Measurements from ENCODE around the gene KIF18A.

The KIF18A gene

GRCh38 chr11:28043930-28044709, 63.8 kb downstream of the KIF18A start:
- no peak for DNase-seq (ENCODE audit: low read depth in 2 of 2)

DNA sequence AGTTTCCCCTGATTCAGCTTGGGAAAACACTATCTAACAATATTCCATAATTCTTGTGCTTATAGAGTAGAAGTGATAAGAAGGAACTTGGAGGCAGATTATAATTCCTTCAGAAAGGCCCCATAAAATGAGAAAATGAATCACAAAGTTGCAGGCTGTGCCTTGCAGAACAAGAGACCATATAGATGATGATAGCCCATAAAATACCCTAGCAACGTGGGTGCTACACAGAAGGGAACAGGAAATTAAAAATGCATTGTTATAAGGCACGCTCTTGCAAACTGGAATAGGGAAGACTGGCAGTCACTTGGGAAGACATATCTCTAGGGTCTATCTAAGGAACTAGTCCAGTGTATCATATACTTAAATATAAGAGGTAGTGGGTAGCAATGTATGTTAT, 67.6 kb downstream of the KIF18A start:
- DNase-seq (ENCODE audit: low read depth in 2 of 2) = no peak

DNA sequence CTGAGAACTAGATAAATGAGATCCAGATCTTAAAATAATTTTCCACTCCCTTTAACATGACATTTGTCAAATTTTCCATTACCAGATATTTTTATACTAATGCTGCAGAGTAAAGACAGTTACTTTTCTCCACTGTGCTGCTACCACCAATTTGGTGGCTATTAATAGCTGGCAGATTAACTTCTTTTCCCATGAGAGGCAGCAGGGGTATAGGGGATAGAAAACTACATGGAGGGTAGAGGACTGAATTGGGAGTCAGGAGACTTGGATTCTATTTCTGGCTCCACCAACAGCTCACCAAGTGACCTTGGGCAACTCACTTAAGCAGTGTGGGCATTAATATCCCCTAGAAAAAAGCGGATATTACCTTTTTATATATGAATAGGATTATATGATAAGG, 69.2 kb downstream of the KIF18A start:
- DNase-seq (ENCODE audit: low read depth in 2 of 2) = no peak

- no peak for DNase-seq (ENCODE audit: low read depth in 2 of 2)
Measured at GRCh38 chr11:28026634-28027290, 81.2 kb downstream of the KIF18A start.

GRCh38 chr11:28017816-28018215, 90.1 kb downstream of the KIF18A start:
- DNase-seq (ENCODE audit: low read depth in 2 of 2) = no peak

- DNase-seq (ENCODE audit: low read depth in 2 of 2) = no peak
Measured at GRCh38 chr11:28011813-28012212, 96.1 kb downstream of the KIF18A start.

- DNase-seq (ENCODE audit: low read depth in 2 of 2) = no peak
Measured at GRCh38 chr11:28009996-28010395, 98.0 kb downstream of the KIF18A start.

GRCh38 chr11:28009388-28009787, 98.6 kb downstream of the KIF18A start:
- no peak for DNase-seq (ENCODE audit: low read depth in 2 of 2)

- no peak for DNase-seq (ENCODE audit: low read depth in 2 of 2)
Measured at GRCh38 chr11:28003615-28004014, 104.3 kb downstream of the KIF18A start.

GRCh38 chr11:27998552-27998951, 109.4 kb downstream of the KIF18A start:
- DNase-seq (ENCODE audit: low read depth in 2 of 2) = no peak

GRCh38 chr11:27997344-27997743, 110.6 kb downstream of the KIF18A start:
- DNase-seq (ENCODE audit: low read depth in 2 of 2) = no peak

DNA sequence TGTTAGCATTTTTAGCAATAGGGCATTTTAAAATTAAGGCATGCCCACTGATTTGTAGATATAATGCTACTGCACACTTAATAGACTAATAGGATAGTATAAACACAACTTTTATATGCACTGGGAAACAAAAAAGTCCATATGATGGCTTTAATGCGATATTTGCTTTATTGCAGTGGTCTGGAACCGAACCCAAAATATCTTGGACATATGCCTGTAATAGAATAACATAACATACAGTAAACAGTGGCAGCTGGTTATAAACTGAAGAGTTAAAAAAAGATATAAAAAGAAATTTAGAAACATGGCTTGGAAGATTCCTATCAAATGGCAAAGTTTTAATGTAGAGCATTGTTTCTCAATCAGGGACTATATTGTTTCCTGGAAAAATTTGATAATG, 111.9 kb downstream of the KIF18A start:
- no peak for DNase-seq (ENCODE audit: low read depth in 2 of 2)

- DNase-seq (ENCODE audit: low read depth in 2 of 2) = no peak
Measured at GRCh38 chr11:27995083-27995482, 112.9 kb downstream of the KIF18A start.

DNA sequence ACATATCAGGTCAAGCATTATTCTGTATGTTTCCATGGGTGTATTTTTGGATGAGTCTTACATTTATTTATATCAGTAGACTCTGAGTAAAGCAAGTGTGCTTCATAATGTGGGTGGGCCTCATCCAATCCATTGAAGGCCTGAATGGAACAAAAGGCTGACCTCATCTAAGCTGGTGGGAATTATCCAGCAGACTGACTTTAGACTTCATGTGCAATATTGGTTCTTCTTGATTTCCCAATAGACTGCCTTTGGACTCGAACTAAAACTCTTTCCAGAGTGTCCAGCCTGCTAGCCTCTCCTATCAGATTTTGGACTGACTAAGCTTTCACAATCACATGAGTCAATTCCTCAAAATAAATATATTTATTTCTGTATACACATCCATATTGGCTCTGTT, 116.2 kb downstream of the KIF18A start:
- DNase-seq (ENCODE audit: low read depth in 2 of 2) = no peak

GRCh38 chr11:27977527-27977926, 130.4 kb downstream of the KIF18A start:
- DNase-seq (ENCODE audit: low read depth in 2 of 2) = no peak

DNA sequence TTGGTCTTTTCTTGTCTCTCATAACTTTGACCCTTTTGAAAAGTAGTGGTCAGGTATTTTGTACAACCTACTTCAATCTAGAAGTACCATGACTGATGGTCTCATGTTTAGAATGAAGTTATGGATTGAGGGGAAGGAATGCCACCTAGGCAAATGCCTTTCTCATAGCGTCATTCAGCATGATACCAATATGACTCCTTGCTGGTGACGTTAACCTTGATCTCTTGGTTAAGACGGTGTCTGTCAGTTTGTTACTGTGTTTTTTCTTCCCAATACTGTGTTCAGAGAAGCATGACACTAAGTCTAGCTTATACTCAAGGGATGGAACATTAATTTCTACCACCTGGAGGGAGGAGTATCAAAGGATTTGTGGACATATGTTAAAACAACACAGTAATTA, 130.9 kb downstream of the KIF18A start:
- no peak for DNase-seq (ENCODE audit: low read depth in 2 of 2)

DNA sequence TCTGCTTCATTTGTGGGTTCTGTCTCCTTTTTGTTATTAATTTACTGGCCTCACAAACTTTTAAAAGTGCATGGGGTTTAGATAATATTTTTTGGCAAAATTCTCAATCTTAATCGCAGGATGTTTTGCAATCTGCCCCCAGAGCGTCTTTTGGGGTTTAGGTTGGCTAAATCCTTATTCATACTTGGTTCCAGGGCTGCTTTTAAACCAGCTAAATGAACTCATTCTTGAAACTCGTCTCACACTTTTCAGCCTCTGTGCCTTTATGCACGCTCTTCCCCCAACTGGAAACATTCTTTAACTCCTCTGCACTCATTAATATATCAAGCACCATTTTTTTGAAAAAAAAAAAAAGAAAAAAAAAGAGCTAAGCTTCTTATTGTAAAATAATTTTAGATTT, 131.7 kb downstream of the KIF18A start:
- DNase-seq (ENCODE audit: low read depth in 2 of 2) = no peak

DNA sequence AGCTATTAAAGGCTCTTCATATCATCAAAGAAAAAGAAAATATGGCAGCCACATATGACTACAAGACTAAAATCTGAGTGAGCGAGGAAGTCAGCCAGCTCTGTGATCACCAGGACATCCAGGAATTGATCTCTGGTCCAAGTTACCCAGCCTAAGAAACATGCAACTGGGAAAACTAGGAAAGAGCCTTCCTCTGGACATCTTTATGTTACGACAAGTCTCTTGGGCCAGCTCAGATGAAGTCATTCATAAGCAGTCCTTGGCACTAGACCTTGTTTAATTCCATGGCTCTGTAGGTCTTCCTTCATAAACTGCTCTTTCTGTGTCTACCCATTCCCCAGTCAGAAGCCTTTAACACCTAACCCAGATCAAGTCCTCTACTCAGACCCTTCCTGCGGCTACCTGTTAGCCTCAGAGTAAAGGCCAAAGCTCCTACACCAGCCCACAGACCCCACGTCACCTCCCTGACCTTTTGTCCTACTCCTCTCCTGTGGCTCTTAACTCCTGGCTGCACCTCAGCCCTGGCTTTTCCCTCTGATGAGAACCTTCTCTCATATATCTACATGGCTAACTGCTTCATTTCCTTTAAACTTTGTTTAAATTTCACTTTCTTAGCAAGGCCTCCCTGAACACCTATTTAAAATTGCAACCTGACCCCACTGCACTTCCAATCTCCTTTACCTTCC, 134.0 kb downstream of the KIF18A start:
- DNase-seq (ENCODE audit: low read depth in 2 of 2) = no peak

GRCh38 chr11:27972522-27973170, 135.3 kb downstream of the KIF18A start:
- DNase-seq (ENCODE audit: low read depth in 2 of 2) = no peak

DNA sequence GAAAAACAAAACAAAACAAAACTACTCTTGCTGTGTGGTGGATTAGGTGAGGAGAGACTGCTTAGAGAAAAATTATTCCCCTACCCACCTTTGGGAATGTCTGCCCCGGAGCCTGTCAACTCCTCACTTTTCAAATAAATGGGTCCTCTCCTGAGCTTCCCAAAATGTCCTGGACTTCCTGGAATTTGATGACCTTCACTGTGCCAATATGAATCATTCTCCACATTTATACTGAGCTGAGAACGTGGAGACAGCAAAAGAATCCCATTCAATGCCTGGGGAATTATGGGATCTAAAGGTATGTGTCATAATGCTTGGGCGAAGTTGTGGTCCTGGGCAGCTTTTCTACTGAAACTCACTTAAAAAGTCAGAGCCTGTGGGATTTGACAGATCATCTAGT, 136.8 kb downstream of the KIF18A start:
- DNase-seq (ENCODE audit: low read depth in 2 of 2) = no peak

Measured in stimulated activated CD4-positive, alpha-beta T cell treated with anti-CD3 and anti-CD28 coated beads, Interleukin-1b, Interleukin-23, amount 100 ng/mL, for 1 hour (primary cell).